Karpas-422 (cell line): ENCODE measurements around the gene TMEM238. TPM values are rescaled to one million over a fixed set of nuclear protein-coding genes. Genes with fewer than 3 reads are reported as not detected.
"Not testable (repeated sequence)": the region's sequence is repeated elsewhere in the genome, so short reads cannot be mapped to it uniquely, and the experiment has no call there.

ENCODE experiments used
- DNase-seq: peaks from one replicate; pipeline ENCODE4 v3.0.0-alpha.2; 2015
- H2AFZ ChIP-seq: fragments of 200-600 bp; sonication (generic); 2 replicates; pipeline ENCODE4 v1.6.1; 2014; ENCODE audit warnings: antibody characterized with exemption, low read length, mixed read lengths
- H3K27ac ChIP-seq: fragments of 200-600 bp; sonication (generic); 2 replicates; pipeline ENCODE4 v1.5.1; 2014; ENCODE audit warnings: mild to moderate bottlenecking, low read length, moderate library complexity
- H3K27me3 ChIP-seq: fragments of 200-600 bp; sonication (generic); 2 replicates; pipeline ENCODE4 v1.6.1; 2014; ENCODE audit warnings: low read length, mixed read lengths
- H3K36me3 ChIP-seq: fragments of 200-600 bp; sonication (generic); 2 replicates; pipeline ENCODE4 v1.6.1; 2014; ENCODE audit warnings: low read length, mixed read lengths; ENCODE audit not compliant: insufficient read depth
- H3K4me1 ChIP-seq: fragments of 200-600 bp; sonication (generic); 2 replicates; pipeline ENCODE4 v1.6.1; 2014; ENCODE audit warnings: mild to moderate bottlenecking, low read length, mixed read lengths
- H3K4me2 ChIP-seq: fragments of 200-600 bp; sonication (generic); 2 replicates; pipeline ENCODE4 v1.6.1; 2014; ENCODE audit warnings: low read length, low read depth, mild to moderate bottlenecking; ENCODE audit not compliant: poor library complexity, severe bottlenecking
- H3K4me3 ChIP-seq: fragments of 200-600 bp; sonication (generic); 2 replicates; pipeline ENCODE4 v1.5.1; 2014; ENCODE audit warnings: mild to moderate bottlenecking, antibody characterized with exemption, low read length, mixed read lengths
- H3K79me2 ChIP-seq: fragments of 200-600 bp; sonication (generic); 2 replicates; pipeline ENCODE4 v1.6.1; 2014; ENCODE audit warnings: mild to moderate bottlenecking, low read length, mixed read lengths
- H3K9ac ChIP-seq: fragments of 200-600 bp; sonication (generic); 2 replicates; pipeline ENCODE4 v1.6.0; 2014; ENCODE audit warnings: low read length
- H3K9me2 ChIP-seq: fragments of 200-600 bp; sonication (generic), shearing (Covaris generic); replicated peaks from 2 replicates; pipeline ENCODE4 v1.6.0; 2014; ENCODE audit warnings: mild to moderate bottlenecking, low read length, moderate library complexity; ENCODE audit not compliant: insufficient read depth
- H3K9me3 ChIP-seq: fragments of 300-700, 200-600 bp; sonication (generic); 2 replicates; pipeline ENCODE4 v1.6.1; 2014; ENCODE audit warnings: low read length, mixed read lengths
- H4K20me1 ChIP-seq: fragments of 200-600 bp; sonication (generic); 2 replicates; pipeline ENCODE4 v1.6.1; 2014; ENCODE audit warnings: mild to moderate bottlenecking, antibody characterized with exemption, low read length, low read depth; ENCODE audit not compliant: insufficient read depth
- total RNA-seq: library from RNA; depleted of rRNA; stranded (reverse); fragments of >200 nt; shearing (Covaris generic); gene quantifications from 2 replicates; pipeline ENCODE4 v1.2.3, GENCODE V29; 2014; ENCODE audit warnings: low replicate concordance

TMEM238 gene
- total RNA-seq, 1 experiment from 2014 or later = 0.89 TPM

DNA sequence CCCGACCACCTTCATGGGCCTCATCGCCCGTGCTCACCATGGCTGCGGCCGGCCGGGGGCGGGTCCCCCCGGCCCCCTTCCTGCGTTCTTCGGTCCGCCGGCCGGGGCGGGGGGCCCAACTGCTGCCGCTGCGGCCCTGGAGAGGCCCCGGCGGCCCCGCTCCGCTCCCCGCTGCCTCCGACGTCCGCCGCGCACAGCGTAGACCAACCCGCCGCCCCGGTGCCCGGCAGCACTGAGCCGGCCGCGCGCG is 23.4 kb upstream of the TMEM238 start, which contains the start of gene UBE2S:
UBE2S (minus strand) TSS at position 239 of the 250 bp plus-strand sequence; CDS start at position 40, 199 bp downstream.
- not testable (repeated sequence) for H3K9me2 ChIP-seq, DNase-seq, H3K9me3 ChIP-seq, H3K27me3 ChIP-seq
- H3K27ac ChIP-seq = peak within 1 kb of the TSS; percentile 84
- H3K36me3 ChIP-seq = peaks cover 42% of the 10 kb centered on the region
- peaks cover 25% of the 10 kb centered on the region for H3K4me1 ChIP-seq
- peak within 1 kb of the TSS; percentile 98 for H3K4me2 ChIP-seq
- peaks cover 40% of the 10 kb centered on the region for H4K20me1 ChIP-seq
- H3K79me2 ChIP-seq = peaks cover 21% of the 10 kb centered on the region
- peak within 1 kb of the TSS; percentile 32 for H2AFZ ChIP-seq
- peak within 1 kb of the TSS; percentile 100 for H3K9ac ChIP-seq
- H3K4me3 ChIP-seq = peak within 1 kb of the TSS; percentile 99

GRCh38 chr19:55406826-55407549 is 22.9 kb upstream of the TMEM238 start:
- Histone ChIP-seq H3K4me1 (peaks cover 28% of the 10 kb centered on the region), H2AFZ (no peak overlapping the region), H3K79me2 (peaks cover 21% of the 10 kb centered on the region), H3K9me2 (no peaks in the 10 kb centered on the region), H3K9me3 (no peaks in the 10 kb centered on the region; the same call in 1 of the 2 replicates), H3K27ac (peak overlapping the region; percentile 79), H3K27me3 (no peaks in the 10 kb centered on the region), H3K9ac (peak overlapping the region; percentile 100), H4K20me1 (peaks cover 45% of the 10 kb centered on the region), H3K36me3 (peaks cover 46% of the 10 kb centered on the region), H3K4me2 (peak overlapping the region; percentile 98), H3K4me3 (peak overlapping the region; percentile 99)
- peak; percentile 75 for DNase-seq

DNA sequence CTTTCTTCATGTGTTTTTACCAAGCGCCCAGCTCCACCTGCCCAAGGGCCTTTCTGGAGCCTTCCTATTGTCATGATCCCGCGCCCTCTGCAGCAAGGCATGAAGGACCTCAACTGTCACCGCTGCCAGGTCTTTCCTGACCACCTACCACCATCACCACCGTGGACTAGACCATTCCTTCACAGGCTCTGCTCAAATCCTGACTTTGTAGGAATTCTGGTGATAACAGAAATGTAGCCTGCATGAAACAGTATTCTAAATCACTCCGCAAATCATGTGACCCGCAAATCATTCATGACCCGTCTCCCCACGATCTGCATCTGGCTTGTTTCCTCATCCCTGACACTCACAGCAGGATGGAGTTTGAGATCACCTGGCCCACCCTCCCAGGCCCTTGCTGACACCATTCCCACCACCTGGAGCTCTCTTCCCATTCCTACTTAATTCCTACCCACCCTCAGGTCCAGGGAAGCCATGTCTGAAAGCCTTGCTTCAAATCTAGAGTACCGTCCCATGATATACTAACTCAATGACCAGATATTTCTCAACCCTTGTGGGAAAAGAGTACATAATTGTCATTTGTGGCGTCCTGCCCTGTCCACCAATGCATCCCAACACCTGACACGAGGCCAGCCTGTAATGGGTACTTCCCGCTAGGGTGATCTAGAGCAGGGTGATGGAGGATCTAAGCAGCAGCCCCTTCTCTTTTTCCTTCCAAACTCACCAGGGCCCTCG is 22.2 kb upstream of the TMEM238 start:
- Histone ChIP-seq H3K9me3 (no peaks in the 10 kb centered on the region; the same call in 1 of the 2 replicates), H3K27me3 (no peaks in the 10 kb centered on the region), H3K79me2 (peaks cover 21% of the 10 kb centered on the region), H3K9me2 (no peaks in the 10 kb centered on the region), H3K4me1 (peaks cover 28% of the 10 kb centered on the region), H3K36me3 (peaks cover 49% of the 10 kb centered on the region), H3K27ac (peak overlapping the region; percentile 79), H3K4me2 (peak overlapping the region; percentile 98), H2AFZ (no peak overlapping the region), H4K20me1 (peaks cover 47% of the 10 kb centered on the region), H3K4me3 (peak overlapping the region; percentile 99), H3K9ac (peak overlapping the region; percentile 100)
- no peak for DNase-seq

DNA sequence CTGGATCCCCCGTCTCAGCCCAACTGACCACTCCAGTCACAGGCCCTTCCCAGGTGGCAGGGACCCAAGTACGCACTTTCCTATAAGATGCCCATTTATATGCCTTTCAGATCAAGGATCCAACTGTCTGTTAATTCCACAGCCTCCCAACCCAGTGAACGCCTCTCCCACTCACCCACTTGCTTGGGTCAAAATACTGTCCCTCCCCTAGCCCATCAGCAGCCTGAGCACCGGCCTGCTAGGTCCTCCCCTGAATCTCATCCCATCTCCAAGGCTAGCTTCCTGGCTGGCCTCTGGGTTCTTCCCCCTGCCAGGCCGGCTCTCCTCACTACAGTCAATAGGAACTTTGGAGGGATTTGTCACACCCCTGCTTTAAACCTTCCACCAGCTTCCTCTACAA is 21.5 kb upstream of the TMEM238 start:
- H3K9me2 ChIP-seq = no peaks in the 10 kb centered on the region
- H3K4me2 ChIP-seq = peak overlapping the region; percentile 98
- H3K4me1 ChIP-seq = peaks cover 28% of the 10 kb centered on the region
- no peak for DNase-seq
- no peaks in the 10 kb centered on the region; the same call in 1 of the 2 replicates for H3K9me3 ChIP-seq
- H4K20me1 ChIP-seq = peaks cover 51% of the 10 kb centered on the region
- H3K9ac ChIP-seq = peak overlapping the region; percentile 100
- peaks cover 49% of the 10 kb centered on the region for H3K36me3 ChIP-seq
- no peak overlapping the region for H2AFZ ChIP-seq
- peak overlapping the region; percentile 79 for H3K27ac ChIP-seq
- H3K27me3 ChIP-seq = no peaks in the 10 kb centered on the region
- H3K4me3 ChIP-seq = peak overlapping the region; percentile 99; the same call in 1 of the 2 replicates
- H3K79me2 ChIP-seq = peaks cover 21% of the 10 kb centered on the region

DNA sequence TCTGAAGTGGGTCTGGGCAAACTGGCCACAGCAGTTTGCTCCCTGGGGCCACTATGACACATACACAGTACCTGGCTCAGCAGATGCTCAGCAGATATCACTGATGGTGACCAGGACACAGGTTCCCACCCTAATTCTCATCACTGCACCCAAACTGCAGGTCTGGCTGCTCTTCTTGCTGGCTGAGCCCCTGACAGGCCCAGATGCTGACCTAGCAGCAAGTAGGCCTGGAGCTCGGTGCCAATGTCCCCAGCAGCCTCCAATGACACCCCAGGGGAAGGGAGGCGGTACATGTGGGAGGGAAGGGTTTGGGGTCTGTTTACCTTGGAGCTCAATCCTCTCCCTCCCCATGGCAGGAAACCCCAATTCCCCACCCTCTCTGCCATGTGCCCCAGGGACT is 18.4 kb upstream of the TMEM238 start:
- no peak overlapping the region for H3K4me2 ChIP-seq
- H3K36me3 ChIP-seq = peaks cover 49% of the 10 kb centered on the region
- DNase-seq = no peak
- H3K4me1 ChIP-seq = peaks cover 22% of the 10 kb centered on the region
- H3K4me3 ChIP-seq = no peak overlapping the region
- no peak overlapping the region for H3K27ac ChIP-seq
- no peak overlapping the region for H2AFZ ChIP-seq
- H3K9me2 ChIP-seq = no peaks in the 10 kb centered on the region
- H3K9me3 ChIP-seq = no peaks in the 10 kb centered on the region
- H3K27me3 ChIP-seq = no peaks in the 10 kb centered on the region
- H4K20me1 ChIP-seq = peaks cover 55% of the 10 kb centered on the region
- peaks cover 21% of the 10 kb centered on the region for H3K79me2 ChIP-seq
- no peak overlapping the region for H3K9ac ChIP-seq

- H3K9me2 ChIP-seq, H3K9me3 ChIP-seq, H3K4me2 ChIP-seq, DNase-seq, H3K27ac ChIP-seq, H3K27me3 ChIP-seq, H2AFZ ChIP-seq, H3K4me3 ChIP-seq, H3K9ac ChIP-seq: not testable (repeated sequence)
- Histone ChIP-seq H4K20me1 (peaks cover 46% of the 10 kb centered on the region), H3K36me3 (peaks cover 40% of the 10 kb centered on the region), H3K4me1 (peaks cover 16% of the 10 kb centered on the region), H3K79me2 (peaks cover 11% of the 10 kb centered on the region)
These were observed 17.3 kb upstream of the TMEM238 start for GRCh38 chr19:55401390-55401789.

- Histone ChIP-seq H3K4me3 (no peak overlapping the region), H3K27ac (no peak overlapping the region), H4K20me1 (peaks cover 37% of the 10 kb centered on the region), H3K9ac (no peak overlapping the region), H3K9me3 (no peaks in the 10 kb centered on the region), H3K4me1 (peaks cover 7% of the 10 kb centered on the region), H3K4me2 (no peak overlapping the region), H3K27me3 (no peaks in the 10 kb centered on the region), H3K9me2 (no peaks in the 10 kb centered on the region), H3K79me2 (peaks cover 2% of the 10 kb centered on the region), H3K36me3 (peaks cover 31% of the 10 kb centered on the region), H2AFZ (no peak overlapping the region)
- DNase-seq = peak; percentile 70
These were observed 16.4 kb upstream of the TMEM238 start for GRCh38 chr19:55400281-55401087.
